ENCODE data around the gene CSF3R.
"Not testable (repeated sequence)": the region's sequence is repeated elsewhere in the genome, so short reads cannot be mapped to it uniquely, and the experiment has no call there.

CSF3R gene

GRCh38 chr1:36512842-36513241 is 30.1 kb upstream of the CSF3R start:
- Histone ChIP-seq H3K4me1 (ENCODE audit: control insufficient read depth, insufficient read depth, low read length) (no peaks in the 10 kb centered on the region; the same call in 1 of the 2 replicates), H3K9ac (ENCODE audit: low read depth, low read length) (no peak overlapping the region), H3K36me3 (ENCODE audit: control insufficient read depth, insufficient read depth, low read length) (no peaks in the 10 kb centered on the region), H3K27me3 (ENCODE audit: control insufficient read depth, insufficient read depth, low read length) (no peaks in the 10 kb centered on the region), H3K4me3 (ENCODE audit: low read depth, low read length) (no peak overlapping the region), H3K9me3 (ENCODE audit: control insufficient read depth, insufficient read depth, low read length) (no peaks in the 10 kb centered on the region), H3K27ac (ENCODE audit: low read depth, low read length) (no peak overlapping the region)

GRCh38 chr1:36511804-36512798 is 29.4 kb upstream of the CSF3R start:
- H3K27me3 ChIP-seq (ENCODE audit: control insufficient read depth, insufficient read depth, low read length): no peaks in the 10 kb centered on the region

GRCh38 chr1:36511220-36511619 is 28.5 kb upstream of the CSF3R start:
- H3K4me1 ChIP-seq (ENCODE audit: control insufficient read depth, insufficient read depth, low read length); H3K27me3 ChIP-seq (ENCODE audit: control insufficient read depth, insufficient read depth, low read length); H3K9me3 ChIP-seq (ENCODE audit: control insufficient read depth, insufficient read depth, low read length); H3K27ac ChIP-seq (ENCODE audit: low read depth, low read length); H3K4me3 ChIP-seq (ENCODE audit: low read depth, low read length); H3K9ac ChIP-seq (ENCODE audit: low read depth, low read length); H3K36me3 ChIP-seq (ENCODE audit: control insufficient read depth, insufficient read depth, low read length): not testable (repeated sequence)

More at GRCh38 chr1:36511804-36512798, 29.4 kb upstream of the CSF3R start:
- Histone ChIP-seq H3K4me1 (ENCODE audit: control insufficient read depth, insufficient read depth, low read length) (no peaks in the 10 kb centered on the region; the same call in 1 of the 2 replicates), H3K4me3 (ENCODE audit: low read depth, low read length) (no peak overlapping the region), H3K9ac (ENCODE audit: low read depth, low read length) (no peak overlapping the region), H3K27ac (ENCODE audit: low read depth, low read length) (no peak overlapping the region), H3K9me3 (ENCODE audit: control insufficient read depth, insufficient read depth, low read length) (no peaks in the 10 kb centered on the region), H3K36me3 (ENCODE audit: control insufficient read depth, insufficient read depth, low read length) (no peaks in the 10 kb centered on the region)

- Histone ChIP-seq H3K27ac (ENCODE audit: low read depth, low read length) (no peak overlapping the region), H3K4me1 (ENCODE audit: control insufficient read depth, insufficient read depth, low read length) (no peaks in the 10 kb centered on the region), H3K9ac (ENCODE audit: low read depth, low read length) (no peak overlapping the region), H3K4me3 (ENCODE audit: low read depth, low read length) (no peak overlapping the region), H3K27me3 (ENCODE audit: control insufficient read depth, insufficient read depth, low read length) (no peaks in the 10 kb centered on the region), H3K36me3 (ENCODE audit: control insufficient read depth, insufficient read depth, low read length) (no peaks in the 10 kb centered on the region), H3K9me3 (ENCODE audit: control insufficient read depth, insufficient read depth, low read length) (no peaks in the 10 kb centered on the region)
These were observed 27.7 kb upstream of the CSF3R start for GRCh38 chr1:36510418-36510817.

- Histone ChIP-seq H3K4me1 (ENCODE audit: control insufficient read depth, insufficient read depth, low read length) (no peaks in the 10 kb centered on the region), H3K27me3 (ENCODE audit: control insufficient read depth, insufficient read depth, low read length) (no peaks in the 10 kb centered on the region), H3K4me3 (ENCODE audit: low read depth, low read length) (no peak overlapping the region), H3K36me3 (ENCODE audit: control insufficient read depth, insufficient read depth, low read length) (no peaks in the 10 kb centered on the region), H3K9ac (ENCODE audit: low read depth, low read length) (no peak overlapping the region), H3K9me3 (ENCODE audit: control insufficient read depth, insufficient read depth, low read length) (no peaks in the 10 kb centered on the region), H3K27ac (ENCODE audit: low read depth, low read length) (no peak overlapping the region)
These were observed 25.5 kb upstream of the CSF3R start for GRCh38 chr1:36508257-36508656.

GRCh38 chr1:36506276-36506920 is 23.7 kb upstream of the CSF3R start:
- H3K4me3 ChIP-seq (ENCODE audit: low read depth, low read length): no peak overlapping the region
- no peaks in the 10 kb centered on the region for H3K4me1 ChIP-seq (ENCODE audit: control insufficient read depth, insufficient read depth, low read length)
- no peaks in the 10 kb centered on the region for H3K9me3 ChIP-seq (ENCODE audit: control insufficient read depth, insufficient read depth, low read length)
- H3K27ac ChIP-seq (ENCODE audit: low read depth, low read length): no peak overlapping the region
- H3K27me3 ChIP-seq (ENCODE audit: control insufficient read depth, insufficient read depth, low read length): no peaks in the 10 kb centered on the region
- no peaks in the 10 kb centered on the region for H3K36me3 ChIP-seq (ENCODE audit: control insufficient read depth, insufficient read depth, low read length)
- H3K9ac ChIP-seq (ENCODE audit: low read depth, low read length): no peak overlapping the region

- Histone ChIP-seq H3K4me1 (ENCODE audit: control insufficient read depth, insufficient read depth, low read length) (no peaks in the 10 kb centered on the region), H3K27me3 (ENCODE audit: control insufficient read depth, insufficient read depth, low read length) (no peaks in the 10 kb centered on the region), H3K4me3 (ENCODE audit: low read depth, low read length) (no peak overlapping the region), H3K36me3 (ENCODE audit: control insufficient read depth, insufficient read depth, low read length) (no peaks in the 10 kb centered on the region), H3K9me3 (ENCODE audit: control insufficient read depth, insufficient read depth, low read length) (no peaks in the 10 kb centered on the region), H3K27ac (ENCODE audit: low read depth, low read length) (no peak overlapping the region), H3K9ac (ENCODE audit: low read depth, low read length) (no peak overlapping the region)
These were observed 21.0 kb upstream of the CSF3R start for GRCh38 chr1:36503733-36504132.

- H3K27ac ChIP-seq (ENCODE audit: low read depth, low read length): no peak overlapping the region
- H3K4me3 ChIP-seq (ENCODE audit: low read depth, low read length): no peak overlapping the region
- H3K36me3 ChIP-seq (ENCODE audit: control insufficient read depth, insufficient read depth, low read length): no peaks in the 10 kb centered on the region
- no peaks in the 10 kb centered on the region for H3K27me3 ChIP-seq (ENCODE audit: control insufficient read depth, insufficient read depth, low read length)
- no peaks in the 10 kb centered on the region for H3K4me1 ChIP-seq (ENCODE audit: control insufficient read depth, insufficient read depth, low read length)
- no peak overlapping the region for H3K9ac ChIP-seq (ENCODE audit: low read depth, low read length)
- no peaks in the 10 kb centered on the region for H3K9me3 ChIP-seq (ENCODE audit: control insufficient read depth, insufficient read depth, low read length)
These were observed 20.4 kb upstream of the CSF3R start for GRCh38 chr1:36503159-36503558.

- H3K27ac ChIP-seq (ENCODE audit: low read depth, low read length): no peak overlapping the region
- no peaks in the 10 kb centered on the region for H3K36me3 ChIP-seq (ENCODE audit: control insufficient read depth, insufficient read depth, low read length)
- H3K4me1 ChIP-seq (ENCODE audit: control insufficient read depth, insufficient read depth, low read length): no peaks in the 10 kb centered on the region
- H3K9me3 ChIP-seq (ENCODE audit: control insufficient read depth, insufficient read depth, low read length): no peaks in the 10 kb centered on the region
- H3K4me3 ChIP-seq (ENCODE audit: low read depth, low read length): no peak overlapping the region
- H3K27me3 ChIP-seq (ENCODE audit: control insufficient read depth, insufficient read depth, low read length): no peaks in the 10 kb centered on the region
- H3K9ac ChIP-seq (ENCODE audit: low read depth, low read length): no peak overlapping the region
These were observed 19.9 kb upstream of the CSF3R start for GRCh38 chr1:36502616-36503015.

- not testable (repeated sequence) for H3K4me1 ChIP-seq (ENCODE audit: control insufficient read depth, insufficient read depth, low read length); H3K27me3 ChIP-seq (ENCODE audit: control insufficient read depth, insufficient read depth, low read length); H3K4me3 ChIP-seq (ENCODE audit: low read depth, low read length); H3K9ac ChIP-seq (ENCODE audit: low read depth, low read length); H3K36me3 ChIP-seq (ENCODE audit: control insufficient read depth, insufficient read depth, low read length); H3K9me3 ChIP-seq (ENCODE audit: control insufficient read depth, insufficient read depth, low read length); H3K27ac ChIP-seq (ENCODE audit: low read depth, low read length)
These were observed 19.2 kb upstream of the CSF3R start for GRCh38 chr1:36501911-36502310.

- H3K4me1 ChIP-seq (ENCODE audit: control insufficient read depth, insufficient read depth, low read length): no peaks in the 10 kb centered on the region
- no peaks in the 10 kb centered on the region for H3K9me3 ChIP-seq (ENCODE audit: control insufficient read depth, insufficient read depth, low read length)
- no peaks in the 10 kb centered on the region for H3K27me3 ChIP-seq (ENCODE audit: control insufficient read depth, insufficient read depth, low read length)
- H3K4me3 ChIP-seq (ENCODE audit: low read depth, low read length): no peak overlapping the region
- no peak overlapping the region for H3K9ac ChIP-seq (ENCODE audit: low read depth, low read length)
- no peaks in the 10 kb centered on the region for H3K36me3 ChIP-seq (ENCODE audit: control insufficient read depth, insufficient read depth, low read length)
- no peak overlapping the region for H3K27ac ChIP-seq (ENCODE audit: low read depth, low read length)
These were observed 14.5 kb upstream of the CSF3R start for GRCh38 chr1:36497207-36497606.

Data from HUES48 (cell line).